ENCODE data around the gene KCNK1.

DNA sequence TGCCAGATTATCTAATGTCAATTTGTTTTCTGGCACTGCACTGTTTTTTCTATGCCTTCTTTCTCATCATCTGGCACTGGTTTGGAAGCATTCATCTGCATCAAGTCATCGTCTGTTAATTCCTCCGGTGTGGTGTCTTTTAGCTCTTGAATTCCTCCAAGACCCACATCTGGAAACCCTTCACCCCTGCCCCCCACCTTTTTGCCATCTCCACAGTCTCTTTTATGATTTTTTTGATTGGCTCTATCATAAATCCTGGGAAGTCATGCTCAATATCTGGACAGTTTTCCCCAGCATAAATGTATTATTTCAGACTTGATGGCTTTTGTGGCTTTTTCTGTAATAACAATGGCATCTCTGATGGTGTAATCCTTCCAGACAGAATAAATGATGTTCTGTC, 10.4 kb upstream of the KCNK1 start:
- TF ChIP-seq, protein P1, sequence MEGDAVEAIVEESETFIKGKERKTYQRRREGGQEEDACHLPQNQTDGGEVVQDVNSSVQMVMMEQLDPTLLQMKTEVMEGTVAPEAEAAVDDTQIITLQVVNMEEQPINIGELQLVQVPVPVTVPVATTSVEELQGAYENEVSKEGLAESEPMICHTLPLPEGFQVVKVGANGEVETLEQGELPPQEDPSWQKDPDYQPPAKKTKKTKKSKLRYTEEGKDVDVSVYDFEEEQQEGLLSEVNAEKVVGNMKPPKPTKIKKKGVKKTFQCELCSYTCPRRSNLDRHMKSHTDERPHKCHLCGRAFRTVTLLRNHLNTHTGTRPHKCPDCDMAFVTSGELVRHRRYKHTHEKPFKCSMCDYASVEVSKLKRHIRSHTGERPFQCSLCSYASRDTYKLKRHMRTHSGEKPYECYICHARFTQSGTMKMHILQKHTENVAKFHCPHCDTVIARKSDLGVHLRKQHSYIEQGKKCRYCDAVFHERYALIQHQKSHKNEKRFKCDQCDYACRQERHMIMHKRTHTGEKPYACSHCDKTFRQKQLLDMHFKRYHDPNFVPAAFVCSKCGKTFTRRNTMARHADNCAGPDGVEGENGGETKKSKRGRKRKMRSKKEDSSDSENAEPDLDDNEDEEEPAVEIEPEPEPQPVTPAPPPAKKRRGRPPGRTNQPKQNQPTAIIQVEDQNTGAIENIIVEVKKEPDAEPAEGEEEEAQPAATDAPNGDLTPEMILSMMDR (IDR thresholded peaks at IDR 0.05; ENCODE audit: borderline replicate concordance, extremely low read depth, low read length, poor library complexity, severe bottlenecking): no peak
- TF ChIP-seq EZH2 (IDR thresholded peaks at IDR 0.05; ENCODE audit: borderline replicate concordance, low read depth, low read length, severe bottlenecking): no peak

Data from DND-41 (cell line).